ENCODE results near the gene MEG3.

The MEG3 gene

DNA sequence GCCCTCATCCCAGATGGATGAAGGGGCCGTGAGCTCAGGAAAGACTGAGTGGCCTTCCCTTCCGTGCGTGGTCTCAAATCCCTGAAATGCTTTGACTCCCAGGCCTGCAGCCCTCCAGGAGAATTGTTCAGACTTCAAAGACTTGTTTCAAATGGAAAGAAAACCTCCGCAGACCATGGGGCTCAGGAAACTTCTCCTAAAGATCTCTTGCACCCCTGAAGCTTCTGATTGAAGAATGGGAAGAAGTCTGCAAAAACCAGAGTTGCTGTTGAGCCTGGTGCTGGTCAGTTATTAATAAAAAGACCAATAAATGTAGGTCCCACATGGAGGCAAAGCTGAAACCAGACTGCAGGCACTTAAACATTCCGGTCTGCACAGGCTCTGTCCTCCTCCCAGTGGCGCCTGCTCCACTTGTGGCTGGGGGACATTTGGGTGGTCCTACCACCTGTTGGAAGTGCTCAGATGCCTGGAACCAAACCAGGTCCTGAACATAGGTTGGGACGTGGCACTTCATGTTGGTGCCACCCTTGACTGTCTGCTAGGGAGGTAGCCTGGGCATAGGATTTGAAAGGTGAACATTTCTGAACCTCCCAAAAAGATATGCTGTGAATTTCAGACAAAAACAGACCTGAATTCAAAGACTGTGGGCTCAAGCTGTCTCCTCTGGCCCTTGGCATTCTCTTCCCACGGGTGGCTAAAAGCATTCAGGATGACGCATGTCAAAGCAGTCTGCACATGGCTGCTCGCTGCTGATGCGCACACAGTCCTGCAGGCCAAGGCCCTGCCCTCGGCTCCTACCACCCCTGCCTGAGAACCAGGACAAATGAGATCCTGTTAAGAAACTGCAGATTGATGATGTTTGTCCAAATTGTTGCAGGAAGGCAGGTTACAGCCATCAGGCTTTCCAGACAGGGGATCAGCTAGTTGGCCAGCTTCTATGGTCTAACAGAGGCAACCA is 36.2 kb upstream of the MEG3 start:
- Mint-ChIP-seq H3K9me3 (no peaks in the 10 kb centered on the region), H3K4me3 (no peak overlapping the region), H3K4me1 (peaks cover 75% of the 10 kb centered on the region), H3K36me3 (ENCODE audit: low read depth) (no peaks in the 10 kb centered on the region), H3K27me3 (ENCODE audit: low read depth) (peaks cover 9% of the 10 kb centered on the region), H3K27ac (peak overlapping the region; percentile 47 to 87 (median 64))
- no peak for TF ChIP-seq CTCF (IDR thresholded peaks at IDR 0.05; ENCODE audit: unreplicated experiment in 3 of 3)

DNA sequence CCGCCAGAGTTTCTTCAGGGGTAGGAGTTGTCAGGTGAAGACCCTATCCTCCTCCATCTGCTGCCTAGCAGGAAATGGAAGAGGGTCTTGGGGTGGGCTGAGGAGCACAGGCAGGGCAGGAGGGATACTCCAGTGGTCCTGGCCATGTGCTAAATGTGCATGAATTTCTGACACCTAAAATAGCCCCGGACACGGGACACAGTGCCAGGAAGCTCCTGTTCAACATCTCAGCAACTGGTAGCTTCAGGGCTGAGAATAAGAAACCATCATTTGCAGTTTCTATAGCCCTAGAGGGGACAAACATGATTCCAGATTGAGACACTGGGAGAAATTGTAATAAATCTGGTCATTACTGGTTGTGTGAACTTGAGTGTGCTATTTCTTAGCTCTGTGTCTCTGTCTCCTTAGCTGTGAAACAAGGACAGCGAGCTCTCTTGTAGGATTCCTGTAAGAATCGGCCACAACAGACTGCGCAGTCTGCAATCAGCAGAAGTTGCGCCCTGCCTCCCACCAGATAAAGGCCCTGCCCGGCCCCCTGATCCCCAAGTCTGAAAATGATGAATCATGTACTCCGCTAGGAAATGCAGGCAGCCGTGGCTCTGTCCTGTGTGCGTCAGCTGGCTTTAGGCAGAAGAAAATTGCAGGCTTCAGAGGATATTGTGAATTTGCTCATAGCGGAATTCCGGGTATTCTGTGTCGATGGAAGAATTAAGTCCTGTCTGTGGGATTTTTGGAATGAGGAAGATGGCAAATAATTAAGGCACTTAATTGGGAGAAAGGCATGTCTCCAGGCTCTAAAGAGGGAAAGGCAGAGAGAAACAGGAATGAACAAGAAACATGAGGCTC is 35.2 kb upstream of the MEG3 start:
- Mint-ChIP-seq H3K36me3 (ENCODE audit: low read depth) (no peaks in the 10 kb centered on the region), H3K9me3 (no peaks in the 10 kb centered on the region), H3K4me3 (peak overlapping the region in 1 of 3 experiments; percentile 22), H3K27me3 (ENCODE audit: low read depth) (peaks cover 6% of the 10 kb centered on the region), H3K27ac (peak overlapping the region; percentile 47 to 87 (median 64)), H3K4me1 (peaks cover 70% of the 10 kb centered on the region)
- no peak for TF ChIP-seq CTCF (IDR thresholded peaks at IDR 0.05; ENCODE audit: unreplicated experiment in 3 of 3)

- H3K27ac Mint-ChIP-seq, result peak overlapping the region; percentile 47 to 87 (median 75)
- peak overlapping the region in 1 of 3 experiments; percentile 22 for H3K4me3 Mint-ChIP-seq
- peaks cover 6% of the 10 kb centered on the region for H3K27me3 Mint-ChIP-seq (ENCODE audit: low read depth)
- H3K9me3 Mint-ChIP-seq, result no peaks in the 10 kb centered on the region
- TF ChIP-seq CTCF (IDR thresholded peaks at IDR 0.05; ENCODE audit: unreplicated experiment in 3 of 3), result no peak
- H3K36me3 Mint-ChIP-seq (ENCODE audit: low read depth), result no peaks in the 10 kb centered on the region
- H3K4me1 Mint-ChIP-seq, result peaks cover 64% of the 10 kb centered on the region
Observed at GRCh38 chr14:100791348-100791735, 34.6 kb upstream of the MEG3 start.

GRCh38 chr14:100791995-100792394 is 33.9 kb upstream of the MEG3 start:
- Mint-ChIP-seq H3K4me3 (no peak overlapping the region), H3K27ac (peak overlapping the region in 1 of 3 experiments; percentile 22), H3K4me1 (peaks cover 61% of the 10 kb centered on the region), H3K36me3 (ENCODE audit: low read depth) (no peaks in the 10 kb centered on the region), H3K9me3 (no peaks in the 10 kb centered on the region), H3K27me3 (ENCODE audit: low read depth) (peaks cover 6% of the 10 kb centered on the region)
- no peak for TF ChIP-seq CTCF (IDR thresholded peaks at IDR 0.05; ENCODE audit: unreplicated experiment in 3 of 3)

DNA sequence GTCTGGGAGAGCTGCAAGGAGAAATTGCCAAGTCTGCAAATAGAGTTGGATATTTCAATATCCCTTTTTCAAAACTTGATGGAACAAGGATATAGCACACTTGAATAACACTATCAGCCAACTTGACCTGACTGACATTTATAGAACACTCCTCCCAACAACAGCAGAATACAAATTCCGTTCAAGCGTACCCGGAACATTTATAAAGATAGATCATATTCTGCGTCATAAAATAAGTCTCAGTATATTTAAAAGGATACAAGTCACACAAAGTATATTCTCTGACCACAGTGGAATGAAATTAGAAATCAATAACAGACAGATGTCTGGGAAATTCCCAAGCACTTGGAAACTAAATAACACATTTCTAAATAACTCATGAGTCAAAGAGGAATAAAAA is 29.0 kb upstream of the MEG3 start:
- Mint-ChIP-seq H3K36me3 (ENCODE audit: low read depth) (no peaks in the 10 kb centered on the region), H3K4me3 (no peak overlapping the region), H3K9me3 (no peaks in the 10 kb centered on the region), H3K4me1 (peaks cover 25% of the 10 kb centered on the region), H3K27me3 (ENCODE audit: low read depth) (peaks cover 6% of the 10 kb centered on the region), H3K27ac (peak overlapping the region in 2 of 3 experiments; percentile 5 to 62)
- no peak for TF ChIP-seq CTCF (IDR thresholded peaks at IDR 0.05; ENCODE audit: unreplicated experiment in 3 of 3)
